GM21528 (cell line): ENCODE results near the gene DQX1.
A peak's percentile ranks its signal among the peaks of the same experiment; 100 is the strongest.
"Not testable (repeated sequence)": the region's sequence is repeated elsewhere in the genome, so short reads cannot be mapped to it uniquely, and the experiment has no call there.

ENCODE experiments used
- ATAC-seq: cut with Tn5 transposase; IDR thresholded peaks from one replicate; pipeline ENCODE4 v1.9.1; 2021; ENCODE audit warnings: mild to moderate bottlenecking, moderate library complexity; ENCODE audit not compliant: unreplicated experiment, low FRiP score

DQX1 gene

GRCh38 chr2:74497777-74498499, 28.1 kb downstream of the DQX1 start:
- ATAC-seq: no peak

GRCh38 chr2:74496997-74497776, 28.8 kb downstream of the DQX1 start:
- no peak for ATAC-seq

GRCh38 chr2:74495440-74495839, 30.6 kb downstream of the DQX1 start:
- no peak for ATAC-seq

GRCh38 chr2:74493546-74493945, 32.5 kb downstream of the DQX1 start:
- ATAC-seq: no peak

- ATAC-seq: no peak
Observed at GRCh38 chr2:74491648-74492544, 34.1 kb downstream of the DQX1 start.

GRCh38 chr2:74489906-74490305, 36.1 kb downstream of the DQX1 start:
- ATAC-seq: no peak

GRCh38 chr2:74488643-74489481, 37.2 kb downstream of the DQX1 start:
- no peak for ATAC-seq

GRCh38 chr2:74486141-74486540, 39.9 kb downstream of the DQX1 start:
- ATAC-seq: no peak

- not testable (repeated sequence) for ATAC-seq
Observed at GRCh38 chr2:74483675-74484164, 42.3 kb downstream of the DQX1 start.

- ATAC-seq: peak; percentile 90
Observed at GRCh38 chr2:74482801-74483674, 43.0 kb downstream of the DQX1 start, which contains the start of the genes CCDC142 and TTC31. Gene CCDC142 (minus strand): TSS chr2:74482998. CDS start chr2:74482837, 161 bp downstream. Gene TTC31 (plus strand): TSS chr2:74483081. CDS start chr2:74483096, 15 bp downstream.

- ATAC-seq: peak; percentile 46
Observed at GRCh38 chr2:74481961-74482800, 43.9 kb downstream of the DQX1 start.

- no peak for ATAC-seq
Observed at GRCh38 chr2:74481431-74481830, 44.6 kb downstream of the DQX1 start.

GRCh38 chr2:74474899-74475298, 51.1 kb downstream of the DQX1 start:
- ATAC-seq: no peak

- ATAC-seq: no peak
Observed at GRCh38 chr2:74474481-74474880, 51.5 kb downstream of the DQX1 start.

GRCh38 chr2:74472945-74473258, 53.1 kb downstream of the DQX1 start:
- no peak for ATAC-seq

- ATAC-seq: peak; percentile 81
Observed at GRCh38 chr2:74472086-74472944, 53.7 kb downstream of the DQX1 start, which contains the start of gene MRPL53. Gene MRPL53 (minus strand): TSS chr2:74472680. CDS start chr2:74472660, 20 bp downstream.
